ENCODE results near the gene FHIT. TPM values are rescaled to one million over a fixed set of nuclear protein-coding genes. Genes with fewer than 3 reads are reported as not detected.

The FHIT gene
- total and polyA plus RNA-seq, 2 of the 4 experiments (the other 2 are of a cell fraction): 0.07 TPM; not detected in 1

DNA sequence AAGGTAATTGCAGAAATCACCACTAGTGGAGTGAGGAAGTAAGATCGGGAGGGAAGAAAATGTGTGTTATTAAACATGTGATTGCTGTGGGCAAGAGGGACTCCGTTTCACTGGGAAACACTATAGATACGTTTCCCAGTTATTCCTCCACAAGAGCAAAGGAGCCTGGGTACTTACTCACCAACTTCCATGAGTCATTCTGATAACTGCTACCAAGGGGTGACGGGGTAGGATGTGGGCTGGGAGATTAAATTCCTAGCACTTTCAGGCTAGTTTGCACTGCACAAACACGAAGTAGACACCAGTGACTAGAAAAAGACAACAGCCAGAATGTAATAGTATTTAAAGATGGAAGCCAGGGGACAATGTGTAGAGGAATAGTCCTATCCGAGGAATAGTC lies 1388.6 kb downstream of the FHIT start:
- H3K56ac ChIP-seq (ENCODE audit: extremely low read depth, insufficient read depth, low read length): no peak overlapping the region
- dilution Hi-C loops (cut with HindIII; ENCODE audit: low sequenced_read_pairs, unreplicated experiment): no loop called here
- WGBS, 2 experiments (ENCODE audit: extremely low coverage in 2 of 2, insufficient read length in 1 of 2): 60% methylated on average over 1 of the region's 6 CpGs; no CpG with 5 or more reads in 1 of the 2 experiments
- no peaks in the 10 kb centered on the region for H3K27me3 ChIP-seq (ENCODE audit: control insufficient read depth, insufficient read depth, low read length)
- no peak overlapping the region for H3K23ac ChIP-seq (ENCODE audit: low read depth, low read length)
- H3K36me3 ChIP-seq (ENCODE audit: control insufficient read depth, insufficient read depth, low read length): no peaks in the 10 kb centered on the region
- no peak overlapping the region for H3K4me3 ChIP-seq (ENCODE audit: insufficient read depth, low read depth, low read length)
- H3K27ac ChIP-seq (ENCODE audit: insufficient read depth, low read length): no peak overlapping the region
- no peaks in the 10 kb centered on the region for H3K79me1 ChIP-seq (ENCODE audit: low read depth in 1 of 2, low read length in 2 of 2)
- H3K4me2 ChIP-seq (ENCODE audit: low read depth, low read length): no peak overlapping the region
- peak overlapping the region; percentile 53 for H2BK5ac ChIP-seq (ENCODE audit: low read depth, low read length, poor library complexity, severe bottlenecking)
- peaks cover 2% of the 10 kb centered on the region; the same call in 1 of the 2 replicates for H3K4me1 ChIP-seq (ENCODE audit: control insufficient read depth, insufficient read depth, low read length)
- H4K91ac ChIP-seq (ENCODE audit: insufficient read depth, low read depth, low read length): no peak overlapping the region
- H2AK9ac ChIP-seq (replicated peaks; ENCODE audit: low read depth, low read length, poor library complexity): no peak overlapping the region
- H3K4ac ChIP-seq (ENCODE audit: low read depth, low read length): no peak overlapping the region
- ATAC-seq (ENCODE audit: low read depth): peak; percentile 68
- ChIA-PET CTCF (no interaction called here), POLR2A (ENCODE audit: unreplicated experiment) (no interaction called here)
- no peaks in the 10 kb centered on the region for H3K9me3 ChIP-seq (ENCODE audit: control insufficient read depth, insufficient read depth, low read length)
- no peak overlapping the region for H3K9ac ChIP-seq (ENCODE audit: low read depth, low read length)
- H3K9me1 ChIP-seq (ENCODE audit: insufficient read depth, low read length): no peaks in the 10 kb centered on the region
- peak; percentile 21; the same call in 1 of the 2 replicates for TF ChIP-seq BHLHE40 (IDR thresholded peaks at IDR 0.05; ENCODE audit: low read depth, low read length)
- no peak for TF ChIP-seq NFE2L2 (IDR thresholded peaks at IDR 0.05; ENCODE audit: low read depth, low read length)
- no peak for TF ChIP-seq CEBPB (IDR thresholded peaks at IDR 0.05; ENCODE audit: low read depth, low read length)
- TF ChIP-seq FOS (IDR thresholded peaks at IDR 0.05; ENCODE audit: low read depth, low read length): peak; percentile 78
- no peak overlapping the region for H2AK5ac ChIP-seq (ENCODE audit: low read depth, low read length)
- no peak overlapping the region for H2BK20ac ChIP-seq (ENCODE audit: low read depth, low read length)
- no TSS peak for BruUV-seq (replicated peaks)
- in situ Hi-C loops (cut with MboI; ENCODE audit: low sequenced_read_pairs): loop anchor here (5.0 to 25.0 kb wide), 2 partner anchors 290 to 1050 kb away; no protein-coding TSS in a partner anchor
- DNase-seq: peak; percentile 80
- H4K5ac ChIP-seq (ENCODE audit: low read depth, low read length): peak overlapping the region; percentile 71; the same call in 1 of the 2 replicates
- peak overlapping the region in 1 of 2 experiments; percentile 66; a peak in 2 of 4 replicates for H4K8ac ChIP-seq (ENCODE audit: low read depth in 2 of 2, low read length in 2 of 2)
- intact Hi-C loops (cut with micrococcal nuclease): loop anchor here (10.0 kb wide), 1 partner anchor 572 kb away; no protein-coding TSS in a partner anchor
- peak overlapping the region; percentile 62; the same call in 1 of the 2 replicates for H2BK120ac ChIP-seq (ENCODE audit: low read depth, low read length)
- H2BK15ac ChIP-seq (ENCODE audit: low read depth, low read length): no peak overlapping the region
- no peak overlapping the region for H2AFZ ChIP-seq (replicated peaks; ENCODE audit: low read length, poor library complexity)
- peak overlapping the region; percentile 45; the same call in 1 of the 2 replicates for H3K18ac ChIP-seq (ENCODE audit: low read depth, low read length)
- no peaks in the 10 kb centered on the region for H4K20me1 ChIP-seq (ENCODE audit: insufficient read depth, low read length)
- H3K14ac ChIP-seq (replicated peaks; ENCODE audit: low read depth, low read length): no peak overlapping the region
